ENCODE measurements around the gene MAP3K13.

DNA sequence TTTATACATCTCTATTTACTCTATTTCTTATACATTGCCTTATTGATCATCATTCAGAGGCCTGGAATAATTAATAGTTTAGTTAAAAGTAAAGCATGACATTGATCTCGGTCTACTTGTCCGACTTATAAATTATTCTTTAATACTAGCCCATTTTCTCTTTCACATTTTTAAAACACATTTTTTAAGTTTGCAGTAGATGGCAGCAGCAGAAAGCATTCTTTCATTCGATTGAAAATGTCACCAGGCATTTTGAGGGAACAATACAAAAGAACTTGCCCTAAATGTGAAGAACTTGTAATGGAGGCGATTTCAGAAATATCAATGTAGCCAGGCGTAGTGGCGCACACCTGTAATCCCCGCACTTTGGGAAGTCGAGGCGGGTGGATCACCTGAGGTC lies 15.5 kb upstream of the MAP3K13 start:
- TF ChIP-seq GATA2 (IDR thresholded peaks at IDR 0.05; ENCODE audit: low read depth, low read length) (no peak), GATA3 (IDR thresholded peaks at IDR 0.05; ENCODE audit: low read depth, low read length) (no peak)
